Measurements from ENCODE around the gene FAM169A.
"Not testable (repeated sequence)": the region's sequence is repeated elsewhere in the genome, so short reads cannot be mapped to it uniquely, and the experiment has no call there.

Gene FAM169A

GRCh38 chr5:74798977-74799911 lies 66.9 kb downstream of the FAM169A start:
- DNase-seq: no peak

GRCh38 chr5:74791669-74792068 lies 74.5 kb downstream of the FAM169A start:
- DNase-seq: not testable (repeated sequence)

- DNase-seq: no peak
These were observed 78.8 kb downstream of the FAM169A start for GRCh38 chr5:74787424-74787823.

- no peak for DNase-seq
These were observed 79.3 kb downstream of the FAM169A start for GRCh38 chr5:74786851-74787250.

GRCh38 chr5:74778609-74779008 lies 87.6 kb downstream of the FAM169A start:
- no peak for DNase-seq

- no peak for DNase-seq
These were observed 93.8 kb downstream of the FAM169A start for GRCh38 chr5:74772359-74772758.

- DNase-seq: peak; percentile 50
These were observed 98.6 kb downstream of the FAM169A start for GRCh38 chr5:74767579-74767913.

- DNase-seq: peak; percentile 96
These were observed 99.2 kb downstream of the FAM169A start, which contains the start of the genes GFM2 and NSA2 for GRCh38 chr5:74766849-74767578. Gene GFM2 (minus strand): TSS chr5:74767117. CDS start chr5:74763742, 3,375 bp downstream. Gene NSA2 (plus strand): TSS chr5:74767249. CDS start chr5:74767361, 112 bp downstream.

GRCh38 chr5:74766418-74766848 lies 99.8 kb downstream of the FAM169A start:
- DNase-seq: peak; percentile 71

GRCh38 chr5:74765929-74766328 lies 100.3 kb downstream of the FAM169A start:
- no peak for DNase-seq

- no peak for DNase-seq
These were observed 101.0 kb downstream of the FAM169A start for GRCh38 chr5:74765201-74765600.

GRCh38 chr5:74763504-74763903 lies 102.7 kb downstream of the FAM169A start:
- DNase-seq: no peak

GRCh38 chr5:74762599-74762998 lies 103.6 kb downstream of the FAM169A start:
- no peak for DNase-seq

GRCh38 chr5:74761241-74761640 lies 104.9 kb downstream of the FAM169A start:
- no peak for DNase-seq

GRCh38 chr5:74748742-74749141 lies 117.4 kb downstream of the FAM169A start:
- not testable (repeated sequence) for DNase-seq

GRCh38 chr5:74738406-74738805 lies 127.8 kb downstream of the FAM169A start:
- no peak for DNase-seq

GRCh38 chr5:74736759-74737158 lies 129.4 kb downstream of the FAM169A start:
- no peak for DNase-seq
